Fibroblast of peridontal ligament (primary cell): Measurements from ENCODE around the gene FBXL17.

Experiments
- DNase-seq: peaks from one replicate; pipeline ENCODE4 v3.0.0-alpha.2; 2010; ENCODE audit errors: extremely low read depth

Gene FBXL17

DNA sequence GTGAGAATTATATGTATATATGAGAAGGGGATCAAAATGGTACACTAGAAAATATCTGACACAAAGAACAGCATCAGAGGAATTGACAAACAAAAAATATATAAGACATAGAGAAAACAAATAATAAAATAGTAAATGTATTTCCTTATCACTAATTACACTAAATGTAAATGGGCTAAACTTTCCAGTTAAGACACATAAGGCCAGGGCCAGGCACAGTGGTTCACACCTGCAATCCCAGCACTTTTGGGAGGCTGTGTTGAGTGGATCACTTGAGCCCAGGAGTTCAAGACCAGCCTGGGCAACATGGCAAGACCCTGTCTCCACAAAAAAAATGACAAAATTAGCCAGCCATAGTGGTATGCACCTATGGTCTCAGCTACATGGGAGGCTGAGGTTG lies 8.5 kb downstream of the FBXL17 start:
- no peak for DNase-seq

GRCh38 chr5:108372369-108372768 lies 9.5 kb downstream of the FBXL17 start:
- no peak for DNase-seq

DNA sequence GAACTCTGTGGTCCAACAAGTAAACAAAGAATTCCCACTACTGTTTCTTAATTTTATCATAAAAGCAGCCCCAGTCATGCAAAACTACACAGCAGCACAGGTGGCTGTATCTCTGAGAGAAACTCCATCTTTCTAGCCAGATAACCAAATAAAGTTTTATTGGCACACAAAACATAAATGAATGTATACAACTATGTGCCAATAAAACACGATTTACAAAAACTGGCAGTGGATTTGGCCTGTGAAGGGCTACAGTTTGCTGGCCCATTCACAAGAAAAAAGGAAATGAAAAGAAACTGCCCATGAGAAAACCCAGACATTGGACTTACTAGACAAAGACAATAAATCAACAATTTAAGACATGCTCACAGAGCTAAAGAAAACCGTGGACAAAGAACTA lies 10.6 kb downstream of the FBXL17 start:
- DNase-seq: no peak

GRCh38 chr5:108369167-108369566 lies 12.7 kb downstream of the FBXL17 start:
- DNase-seq: no peak

DNA sequence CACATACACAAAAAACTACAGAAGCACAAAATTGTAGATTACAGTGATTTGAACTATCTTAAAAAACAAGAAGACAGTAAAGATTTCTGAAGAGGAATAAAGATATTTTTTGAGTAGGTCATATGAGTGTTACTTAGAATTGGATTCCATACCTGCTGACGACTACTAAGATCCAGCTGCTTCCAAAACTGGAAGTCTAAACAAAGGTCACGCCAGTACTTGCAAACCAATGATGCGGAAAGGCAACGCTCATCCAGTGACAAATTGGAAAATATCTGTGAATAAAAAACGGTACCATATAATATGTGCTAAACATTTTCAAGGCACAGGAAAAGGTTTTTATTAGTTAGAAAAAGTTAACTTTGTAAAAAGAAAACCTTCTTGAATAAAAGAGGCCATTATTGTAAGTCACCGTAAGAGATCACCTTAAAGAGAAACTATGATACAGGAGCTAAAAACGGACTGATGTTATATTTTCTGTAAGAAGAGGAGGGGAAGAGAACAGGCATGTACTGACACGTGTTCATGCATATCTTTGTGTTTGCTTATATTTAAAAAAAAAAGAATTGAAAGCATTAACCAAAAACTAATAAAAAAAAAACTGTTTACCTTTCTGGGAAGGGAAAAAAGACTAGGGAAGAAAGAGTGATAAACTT lies 14.1 kb downstream of the FBXL17 start:
- peak; percentile 8 for DNase-seq

- DNase-seq: no peak
Measured at GRCh38 chr5:108366500-108366899, 15.4 kb downstream of the FBXL17 start.

DNA sequence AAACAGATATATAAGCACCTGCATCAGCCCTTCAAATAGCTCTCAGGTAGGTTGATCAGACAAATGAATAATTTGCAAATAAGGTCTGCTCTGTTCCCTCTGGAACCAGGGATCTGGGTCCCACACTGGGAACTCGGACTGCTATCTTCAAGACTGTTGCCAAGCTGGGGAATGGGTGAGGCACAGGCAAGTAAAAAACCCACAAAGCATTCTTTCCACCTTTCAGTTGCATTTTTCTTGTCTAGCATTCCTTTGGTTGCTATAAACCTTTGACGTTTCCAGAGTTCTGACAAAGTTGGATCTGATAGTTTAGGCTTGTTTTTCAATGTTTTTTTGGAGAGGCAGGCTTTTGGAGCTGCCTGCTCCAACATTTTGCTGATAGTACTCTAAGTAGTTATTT lies 20.1 kb downstream of the FBXL17 start:
- no peak for DNase-seq

DNA sequence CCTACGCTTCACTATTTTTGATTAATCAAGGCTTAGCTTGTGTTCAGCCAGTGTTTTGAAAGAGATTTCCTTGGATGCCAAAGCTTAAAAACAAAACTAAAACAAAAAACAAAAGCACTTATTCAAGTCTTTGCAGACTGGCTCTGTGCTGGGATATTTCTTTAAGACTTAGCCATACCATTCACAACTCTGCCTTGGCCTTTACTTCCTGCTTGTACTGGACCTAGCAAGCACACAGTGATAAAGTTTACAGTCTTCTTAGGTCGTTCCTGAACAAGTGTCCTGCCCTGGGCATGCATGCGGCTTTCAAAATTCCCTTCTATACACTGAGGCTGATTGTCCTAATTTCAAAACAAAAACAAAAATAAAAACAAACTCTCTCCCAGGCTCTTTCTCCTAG lies 20.7 kb downstream of the FBXL17 start:
- no peak for DNase-seq

DNA sequence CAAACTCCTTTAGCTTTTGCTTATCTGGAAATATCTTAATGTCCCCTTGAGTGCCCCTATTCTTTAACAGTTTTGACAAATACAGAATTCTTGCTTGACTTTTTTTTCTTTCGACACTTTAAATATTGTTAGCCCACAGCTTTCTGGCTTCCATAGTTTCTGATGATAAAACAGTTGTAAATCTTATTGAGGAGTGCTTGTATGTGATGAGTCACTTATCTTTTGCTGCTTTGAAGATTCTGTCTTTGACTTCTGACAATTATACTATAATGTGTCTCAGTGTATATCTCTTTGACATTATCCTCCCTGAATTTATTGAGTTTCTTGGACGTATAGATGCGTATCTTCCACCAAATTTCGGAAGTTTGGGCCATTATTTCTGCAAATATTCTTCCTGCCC lies 21.6 kb downstream of the FBXL17 start:
- DNase-seq: no peak

DNA sequence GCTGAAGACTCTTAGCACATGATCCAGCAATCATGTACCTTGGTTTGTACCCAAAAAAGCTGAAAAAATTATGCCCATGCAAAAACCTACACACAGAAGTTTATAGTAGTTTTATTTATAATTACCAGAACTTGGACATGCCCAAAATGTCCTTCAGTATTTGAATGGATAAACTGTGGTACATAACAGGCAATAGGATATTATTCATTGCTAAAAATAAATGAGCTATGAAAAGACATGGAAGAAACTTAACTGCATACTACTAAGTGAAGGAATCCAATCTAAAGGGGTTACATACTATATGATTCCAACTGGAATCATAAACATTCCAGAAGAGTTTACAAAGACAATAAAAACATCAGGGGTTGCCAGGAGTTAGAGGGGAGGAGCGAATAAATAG lies 25.6 kb downstream of the FBXL17 start:
- no peak for DNase-seq

DNA sequence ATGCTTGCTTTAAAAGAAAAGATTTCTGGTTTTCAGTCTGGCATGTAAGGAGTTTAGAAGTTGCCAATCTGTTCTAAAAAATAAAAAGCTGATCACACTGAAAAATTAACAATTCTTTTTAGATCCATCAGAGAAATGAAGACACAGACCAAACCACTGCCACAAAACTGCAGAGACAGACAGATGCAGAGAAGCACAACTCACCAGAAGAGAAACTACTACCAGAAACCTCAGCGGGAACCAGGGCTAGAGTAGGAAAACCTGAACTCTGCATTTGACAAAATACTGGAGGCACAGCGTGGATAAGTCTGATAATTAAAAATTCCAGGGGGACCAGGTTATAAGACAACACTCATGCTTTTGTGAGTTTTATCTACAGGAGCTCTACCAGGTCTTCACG lies 28.8 kb downstream of the FBXL17 start:
- no peak for DNase-seq

- peak; percentile 75 for DNase-seq
Measured at GRCh38 chr5:108345541-108346171, 36.2 kb downstream of the FBXL17 start.

DNA sequence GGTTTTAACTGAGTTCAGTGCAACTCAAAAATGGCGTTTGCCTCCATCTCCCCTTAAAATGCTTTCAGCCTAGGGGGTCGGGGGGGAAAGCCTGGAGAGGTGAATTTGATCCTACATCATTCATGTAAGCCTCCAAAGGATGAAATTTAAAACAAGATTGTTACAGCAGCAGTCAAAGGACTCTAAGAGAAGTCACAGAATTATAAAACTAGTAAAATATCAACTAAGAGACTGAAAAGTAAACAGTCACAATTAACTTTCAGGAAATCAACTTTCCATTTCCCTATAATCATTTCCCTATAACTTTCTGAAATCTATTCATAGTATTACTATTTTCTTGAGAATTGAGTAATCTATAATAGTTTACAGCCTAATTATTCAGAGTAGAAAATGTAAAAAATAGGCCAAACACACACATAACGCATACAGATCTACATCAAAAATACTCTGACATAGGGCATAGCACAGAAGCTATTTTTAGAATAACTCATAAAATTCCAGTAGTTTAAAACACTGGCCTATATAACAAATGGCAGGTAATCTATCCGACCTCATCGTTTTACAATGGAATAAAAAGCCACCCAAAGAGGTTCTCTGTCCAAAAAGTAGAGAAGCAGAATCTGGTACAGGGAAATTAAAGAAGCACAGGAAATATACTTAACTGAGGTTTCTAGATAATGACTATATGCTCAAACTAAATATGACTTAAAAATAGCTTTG lies 37.6 kb downstream of the FBXL17 start:
- no peak for DNase-seq

- no peak for DNase-seq
Measured at GRCh38 chr5:108341866-108342265, 40.0 kb downstream of the FBXL17 start.

GRCh38 chr5:108340131-108340530 lies 41.8 kb downstream of the FBXL17 start:
- no peak for DNase-seq

- no peak for DNase-seq
Measured at GRCh38 chr5:108339220-108339619, 42.7 kb downstream of the FBXL17 start.

DNA sequence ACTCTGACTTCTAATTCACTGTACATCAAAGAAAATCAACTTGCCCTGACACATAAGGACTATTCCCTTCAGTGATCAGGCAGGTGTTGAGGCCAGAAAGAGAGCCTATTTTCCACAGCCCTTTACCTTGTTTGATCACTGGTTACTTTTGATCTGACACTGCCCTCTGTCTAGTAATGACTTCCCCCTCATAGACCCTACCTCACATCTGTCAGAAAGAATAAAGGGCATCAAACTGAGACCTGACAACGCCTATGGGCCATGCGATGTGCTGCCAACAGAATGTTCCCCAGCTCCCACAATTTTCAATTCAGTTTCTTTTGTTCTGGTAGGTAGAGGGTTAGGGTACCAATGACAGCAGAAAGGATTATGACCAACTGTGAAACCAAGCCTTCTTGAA lies 47.7 kb downstream of the FBXL17 start:
- no peak for DNase-seq

DNA sequence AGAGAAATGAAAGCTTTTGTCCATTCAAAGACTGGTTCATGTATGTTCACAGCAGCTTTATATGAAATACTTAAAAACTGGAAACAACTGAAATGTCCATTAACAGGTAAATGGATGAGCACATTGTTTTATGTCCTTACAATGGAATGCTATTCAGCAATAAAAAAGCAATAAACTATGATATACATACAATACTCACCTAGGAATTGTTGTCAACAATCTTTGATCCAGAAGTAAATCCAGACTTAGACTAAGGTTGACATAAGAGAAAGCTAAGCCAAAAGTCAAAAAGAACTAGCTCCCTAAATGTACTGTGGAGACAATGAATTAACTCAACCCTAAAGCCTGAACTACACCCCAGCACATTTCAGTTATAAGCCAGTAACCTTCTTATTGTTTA lies 54.9 kb downstream of the FBXL17 start:
- DNase-seq: no peak

DNA sequence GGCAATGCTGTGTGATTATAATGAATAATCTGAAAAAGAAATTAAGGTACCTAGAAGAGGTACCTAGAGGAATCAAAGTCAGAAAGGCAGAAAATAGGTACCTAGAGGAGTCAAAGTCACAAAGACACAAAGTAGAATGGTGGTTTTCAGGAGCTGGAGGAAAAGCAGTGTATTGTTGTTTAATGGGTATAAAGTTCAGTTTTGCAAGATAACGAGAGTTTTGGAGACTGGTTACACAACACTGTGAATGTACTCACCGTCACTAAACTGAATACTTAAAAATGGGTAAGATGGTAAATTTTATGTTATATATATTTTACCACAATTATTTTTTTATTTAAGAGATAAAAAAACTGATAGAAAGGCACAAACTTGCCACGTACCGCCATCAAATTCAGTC lies 57.0 kb downstream of the FBXL17 start:
- DNase-seq: no peak

GRCh38 chr5:108321341-108321740 lies 60.6 kb downstream of the FBXL17 start:
- no peak for DNase-seq

DNA sequence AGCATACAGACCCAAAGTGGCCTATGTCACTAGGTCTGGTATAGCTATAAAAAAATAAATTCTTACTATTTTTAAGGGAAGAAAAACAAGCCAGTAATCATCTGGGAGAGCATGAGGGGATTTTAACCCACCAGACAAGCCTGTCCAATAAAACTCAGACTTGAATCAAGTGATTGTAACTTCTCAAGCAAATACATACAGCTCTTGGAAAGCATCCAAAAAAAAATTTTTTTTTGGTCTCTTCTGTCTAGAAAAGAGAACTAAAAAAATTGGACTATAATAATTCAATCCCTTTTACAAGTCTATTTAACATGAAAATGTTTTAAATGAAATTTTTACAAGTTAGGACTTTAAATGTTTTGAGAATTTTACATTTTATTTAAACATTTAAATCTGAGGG lies 61.7 kb downstream of the FBXL17 start:
- DNase-seq: no peak

- DNase-seq: no peak
Measured at GRCh38 chr5:108315829-108316228, 66.1 kb downstream of the FBXL17 start.

- DNase-seq: no peak
Measured at GRCh38 chr5:108312258-108312657, 69.6 kb downstream of the FBXL17 start.
